ENCODE results near the gene KIAA1210. TPM values are rescaled to one million over a fixed set of nuclear protein-coding genes. Genes with fewer than 3 reads are reported as not detected.

Gene KIAA1210
- total RNA-seq, 1 donor from 2014 or later: not detected

DNA sequence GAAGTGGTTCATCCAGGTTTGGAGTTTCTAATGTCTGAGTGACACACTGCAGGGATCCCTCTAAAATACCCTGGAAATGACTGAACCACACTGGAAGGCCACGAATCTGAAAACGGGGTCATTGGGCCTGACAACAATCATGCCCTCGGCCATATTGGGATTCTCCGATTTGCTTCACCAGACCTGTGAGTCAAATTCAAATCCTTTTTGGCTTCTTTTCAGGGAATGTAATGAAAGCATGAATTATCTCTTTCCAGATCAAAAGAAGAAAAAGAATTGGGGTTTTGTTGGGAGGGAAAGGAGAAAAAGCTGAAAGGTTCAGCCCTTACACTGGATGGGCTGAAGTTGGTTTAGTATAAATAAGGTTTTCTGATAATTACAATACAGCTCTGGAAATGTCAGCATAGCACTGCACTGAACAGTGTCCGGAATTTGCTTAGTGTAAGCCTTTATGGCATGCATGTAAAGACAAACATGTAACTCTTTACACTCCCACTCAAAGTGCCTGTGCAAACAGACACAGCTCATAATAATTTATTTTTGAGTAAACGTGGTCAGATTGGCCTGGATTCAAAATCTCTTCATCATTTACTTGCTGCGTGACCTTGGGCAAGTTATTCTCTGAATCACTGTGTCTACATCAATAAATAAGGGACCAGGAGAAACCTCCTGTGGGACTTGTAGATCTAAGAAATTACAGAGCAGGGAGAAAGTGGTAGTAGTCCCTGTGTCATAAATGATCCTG lies 33.4 kb downstream of the KIAA1210 start:
- intact Hi-C loops (cut with micrococcal nuclease): no loop called here

- intact Hi-C loops (cut with micrococcal nuclease): no loop called here
Observed at GRCh38 chrX:119090627-119091026, 37.0 kb downstream of the KIAA1210 start.

DNA sequence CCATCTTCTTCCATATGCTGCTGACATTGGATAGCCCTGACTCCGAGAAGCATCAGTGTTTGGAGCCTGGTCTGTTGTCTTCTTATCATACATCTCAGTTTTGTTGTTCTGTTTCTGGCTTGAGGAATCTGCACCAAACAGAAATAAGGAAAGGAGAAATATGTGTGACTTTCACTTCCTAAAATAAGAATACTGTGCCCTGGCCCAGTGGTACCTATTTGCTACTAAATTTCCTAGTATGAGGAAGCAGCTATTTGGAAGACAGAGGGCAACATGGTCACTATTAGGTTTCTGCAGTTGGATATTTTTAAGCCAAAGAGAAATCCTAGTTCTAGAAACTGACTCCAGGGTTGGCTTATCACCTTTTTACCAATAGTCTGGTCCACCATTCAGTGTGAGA lies 38.0 kb downstream of the KIAA1210 start:
- intact Hi-C loops (cut with micrococcal nuclease): no loop called here

DNA sequence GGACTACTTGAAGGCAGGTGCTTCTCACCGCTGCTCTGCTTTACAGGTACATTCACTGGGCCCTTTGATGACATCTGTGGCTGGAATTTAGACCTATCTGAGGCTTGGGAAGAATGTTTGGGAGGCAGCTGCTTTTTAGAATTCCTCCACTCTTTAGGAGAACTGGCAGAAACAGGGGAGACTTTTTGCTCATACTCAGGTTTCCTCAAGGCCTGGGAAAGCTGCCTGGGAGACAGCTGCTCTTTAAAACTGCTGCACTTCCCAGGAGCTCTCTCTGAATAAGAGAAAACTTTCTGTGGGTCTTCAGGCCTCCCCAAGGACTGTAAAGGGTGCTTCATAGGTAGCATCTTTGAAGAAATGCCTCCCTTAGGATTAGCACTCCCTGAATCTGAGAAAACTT lies 40.5 kb downstream of the KIAA1210 start:
- intact Hi-C loops (cut with micrococcal nuclease): no loop called here

- intact Hi-C loops (cut with micrococcal nuclease): no loop called here
Observed at GRCh38 chrX:119084766-119085165, 42.8 kb downstream of the KIAA1210 start.

GRCh38 chrX:119082278-119082677 lies 45.3 kb downstream of the KIAA1210 start:
- intact Hi-C loops (cut with micrococcal nuclease): no loop called here

GRCh38 chrX:119075270-119076025 lies 52.2 kb downstream of the KIAA1210 start:
- intact Hi-C loops (cut with micrococcal nuclease): no loop called here

- intact Hi-C loops (cut with micrococcal nuclease): no loop called here
Observed at GRCh38 chrX:119073911-119074310, 53.7 kb downstream of the KIAA1210 start.

DNA sequence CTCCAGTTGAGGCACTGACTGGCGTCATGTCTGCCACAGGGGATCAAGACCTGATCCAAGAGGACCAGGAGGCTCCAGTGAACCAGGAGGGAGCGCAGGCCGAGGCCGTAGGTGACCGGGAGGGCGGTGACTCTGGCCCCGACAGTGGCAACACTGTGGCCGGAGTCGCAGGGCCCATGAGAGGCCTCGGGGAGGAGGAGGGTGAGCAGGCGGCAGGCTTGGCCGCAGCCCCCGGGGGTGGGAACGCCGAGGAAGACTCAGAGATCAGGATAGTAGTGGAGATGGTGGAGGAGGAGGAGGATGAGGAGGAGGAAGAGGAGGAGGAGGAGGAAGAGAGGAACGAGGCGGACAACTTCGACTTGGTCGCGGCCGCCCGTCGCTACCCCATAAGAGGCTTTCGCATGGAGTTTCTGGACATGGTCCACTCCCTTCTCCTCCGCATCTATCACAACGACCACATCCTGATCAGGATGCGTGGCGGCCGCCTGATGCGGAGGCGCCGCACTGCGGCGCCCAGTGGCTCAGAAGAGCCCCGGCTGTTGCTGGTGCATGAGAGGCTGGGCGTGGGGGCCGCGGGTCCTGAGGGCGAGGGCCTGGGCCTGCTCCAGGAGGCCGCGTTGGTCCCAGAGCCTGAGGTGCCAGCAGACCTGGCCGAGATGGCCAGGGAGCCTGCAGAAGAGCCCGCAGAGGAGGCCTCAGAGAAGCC lies 54.3 kb downstream of the KIAA1210 start:
- intact Hi-C loops (cut with micrococcal nuclease): no loop called here

- intact Hi-C loops (cut with micrococcal nuclease): no loop called here
Observed at GRCh38 chrX:119072744-119073143, 54.9 kb downstream of the KIAA1210 start, which contains the start of gene CT47C1. Gene CT47C1 (plus strand): TSS chrX:119072993. CDS start chrX:119073226, 233 bp downstream.

DNA sequence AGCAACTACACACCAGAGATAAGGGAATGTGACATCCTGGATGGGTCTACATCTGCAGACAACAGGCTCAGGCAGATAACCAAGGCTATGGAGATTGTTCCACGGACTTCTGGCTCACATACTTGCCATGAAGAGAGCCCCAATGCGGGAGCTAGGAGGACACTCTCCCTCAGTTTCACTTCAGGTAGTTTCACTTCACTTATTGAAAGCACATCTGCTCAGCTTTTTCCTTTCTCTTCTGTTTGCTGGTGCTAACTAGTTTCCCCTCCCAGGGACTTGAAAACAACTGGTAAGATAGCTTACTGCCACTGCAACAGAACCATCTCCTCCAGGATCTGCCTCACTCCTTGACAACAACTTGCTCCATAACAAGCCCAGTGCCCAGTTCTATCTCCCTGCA lies 56.2 kb downstream of the KIAA1210 start:
- intact Hi-C loops (cut with micrococcal nuclease): no loop called here

GRCh38 chrX:119069762-119070161 lies 57.9 kb downstream of the KIAA1210 start:
- intact Hi-C loops (cut with micrococcal nuclease): loop anchor here (5.0 kb wide), 1 partner anchor 222 kb away; no protein-coding TSS in a partner anchor

DNA sequence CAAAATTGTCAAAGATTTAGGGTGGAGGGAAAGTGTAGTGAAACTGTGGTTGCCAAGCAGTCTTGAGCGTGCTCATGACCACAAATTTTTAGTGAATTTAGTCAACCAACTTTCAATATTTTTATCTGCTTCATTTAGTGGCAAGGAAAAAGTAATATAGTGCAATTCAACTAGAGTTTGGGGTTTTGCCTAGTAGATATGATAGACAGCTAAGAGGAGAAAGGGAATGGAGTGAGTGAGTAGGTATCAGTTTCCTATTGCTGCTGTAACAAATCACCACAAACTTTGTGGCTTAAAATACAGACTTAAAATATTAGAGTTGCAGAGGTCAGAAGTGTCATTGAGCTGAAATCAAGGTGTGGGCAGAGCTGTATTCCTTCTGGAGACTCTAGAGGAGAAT lies 58.5 kb downstream of the KIAA1210 start:
- intact Hi-C loops (cut with micrococcal nuclease): loop anchor here (5.0 kb wide), 1 partner anchor 222 kb away; no protein-coding TSS in a partner anchor

- intact Hi-C loops (cut with micrococcal nuclease): loop anchor here (5.0 kb wide), 1 partner anchor 220 kb away; no protein-coding TSS in a partner anchor
Observed at GRCh38 chrX:119067023-119067739, 60.4 kb downstream of the KIAA1210 start.

- intact Hi-C loops (cut with micrococcal nuclease): no loop called here
Observed at GRCh38 chrX:119063428-119063827, 64.2 kb downstream of the KIAA1210 start.

DNA sequence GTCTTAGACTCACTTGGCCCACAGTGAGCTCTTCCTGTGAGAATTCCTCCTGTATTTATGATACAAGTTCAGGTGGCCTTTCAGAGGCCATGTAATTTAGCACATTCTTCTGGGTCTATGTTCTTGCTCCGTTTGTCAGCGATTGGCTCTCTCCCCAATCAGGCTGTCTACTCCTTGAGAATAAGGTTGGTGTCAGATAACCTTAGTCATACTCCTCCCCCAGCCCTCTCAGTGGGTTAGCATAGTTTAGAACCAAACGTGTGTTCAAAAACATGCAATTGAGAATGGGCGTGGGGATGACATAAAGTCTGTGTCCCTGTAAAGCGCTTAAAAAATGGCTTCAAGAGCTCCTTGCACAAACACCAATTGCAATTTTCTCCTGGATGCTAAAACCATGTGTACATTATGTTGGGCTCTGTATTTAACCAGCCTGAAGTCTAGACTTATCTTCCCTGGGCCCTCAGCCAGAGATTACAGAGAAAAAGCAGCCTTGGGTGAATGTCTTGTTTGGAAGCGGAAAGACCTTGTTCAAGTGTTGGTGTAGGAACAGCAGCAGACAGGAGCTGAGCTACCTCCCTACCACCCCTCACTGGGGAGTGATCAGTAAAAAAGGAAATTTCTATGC lies 64.8 kb downstream of the KIAA1210 start:
- intact Hi-C loops (cut with micrococcal nuclease): no loop called here

- intact Hi-C loops (cut with micrococcal nuclease): no loop called here
Observed at GRCh38 chrX:119055687-119056086, 71.9 kb downstream of the KIAA1210 start.

- intact Hi-C loops (cut with micrococcal nuclease): no loop called here
Observed at GRCh38 chrX:119045884-119046283, 81.7 kb downstream of the KIAA1210 start.

DNA sequence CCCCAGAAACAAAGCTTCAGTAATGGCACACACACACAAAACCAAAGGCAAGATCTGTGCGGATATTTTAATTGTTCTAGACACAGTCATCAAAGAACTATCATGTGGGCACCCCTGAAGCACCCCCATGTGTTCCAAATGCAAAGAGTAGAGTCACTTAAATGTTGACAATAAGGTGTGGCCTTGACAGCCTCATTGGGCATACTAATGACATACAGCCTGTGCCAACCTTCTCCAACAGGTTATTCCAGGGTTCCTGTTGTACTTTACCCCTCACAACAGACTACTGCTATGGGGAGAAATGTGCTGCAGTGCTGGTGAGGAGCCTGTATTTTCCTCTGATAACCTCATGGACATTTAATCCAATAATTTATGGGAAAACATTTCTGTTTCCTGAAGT lies 84.6 kb downstream of the KIAA1210 start:
- intact Hi-C loops (cut with micrococcal nuclease): no loop called here

- intact Hi-C loops (cut with micrococcal nuclease): no loop called here
Observed at GRCh38 chrX:119042040-119042439, 85.6 kb downstream of the KIAA1210 start.

GRCh38 chrX:119041175-119041574 lies 86.4 kb downstream of the KIAA1210 start:
- intact Hi-C loops (cut with micrococcal nuclease): no loop called here

Data from T-helper 2 cell treated with Interferon-gamma antibody and Interleukin-4, amounts not matched to agents 100 ng/mL and 5 ng/mL, for 36 hours (primary cell).